ENCODE data around the gene SNX24.

SNX24 gene

DNA sequence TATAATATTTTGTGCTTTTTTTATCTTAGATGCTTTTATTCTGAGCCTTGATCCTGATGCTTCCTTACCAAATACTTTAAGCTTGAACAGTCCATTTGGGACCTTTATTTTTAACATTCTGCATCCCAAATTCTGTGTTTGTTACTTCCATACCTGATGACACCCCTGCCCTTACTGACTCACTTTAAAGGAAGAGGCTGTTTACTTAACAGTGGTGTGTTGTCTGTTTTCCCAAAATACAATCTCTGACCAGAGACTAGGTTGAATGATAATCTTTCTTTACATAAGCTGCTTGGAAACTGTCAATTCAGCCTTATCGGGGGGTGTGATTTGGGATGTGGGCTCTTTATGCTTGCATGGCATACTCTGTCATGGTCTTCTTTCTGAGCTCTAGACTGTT, 71.1 kb downstream of the SNX24 start:
- no peak for DNase-seq (ENCODE audit: extremely low read depth, low read depth)
- TF ChIP-seq, protein P1, sequence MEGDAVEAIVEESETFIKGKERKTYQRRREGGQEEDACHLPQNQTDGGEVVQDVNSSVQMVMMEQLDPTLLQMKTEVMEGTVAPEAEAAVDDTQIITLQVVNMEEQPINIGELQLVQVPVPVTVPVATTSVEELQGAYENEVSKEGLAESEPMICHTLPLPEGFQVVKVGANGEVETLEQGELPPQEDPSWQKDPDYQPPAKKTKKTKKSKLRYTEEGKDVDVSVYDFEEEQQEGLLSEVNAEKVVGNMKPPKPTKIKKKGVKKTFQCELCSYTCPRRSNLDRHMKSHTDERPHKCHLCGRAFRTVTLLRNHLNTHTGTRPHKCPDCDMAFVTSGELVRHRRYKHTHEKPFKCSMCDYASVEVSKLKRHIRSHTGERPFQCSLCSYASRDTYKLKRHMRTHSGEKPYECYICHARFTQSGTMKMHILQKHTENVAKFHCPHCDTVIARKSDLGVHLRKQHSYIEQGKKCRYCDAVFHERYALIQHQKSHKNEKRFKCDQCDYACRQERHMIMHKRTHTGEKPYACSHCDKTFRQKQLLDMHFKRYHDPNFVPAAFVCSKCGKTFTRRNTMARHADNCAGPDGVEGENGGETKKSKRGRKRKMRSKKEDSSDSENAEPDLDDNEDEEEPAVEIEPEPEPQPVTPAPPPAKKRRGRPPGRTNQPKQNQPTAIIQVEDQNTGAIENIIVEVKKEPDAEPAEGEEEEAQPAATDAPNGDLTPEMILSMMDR (IDR thresholded peaks at IDR 0.05; ENCODE audit: low read depth, low read length), result no peak

DNA sequence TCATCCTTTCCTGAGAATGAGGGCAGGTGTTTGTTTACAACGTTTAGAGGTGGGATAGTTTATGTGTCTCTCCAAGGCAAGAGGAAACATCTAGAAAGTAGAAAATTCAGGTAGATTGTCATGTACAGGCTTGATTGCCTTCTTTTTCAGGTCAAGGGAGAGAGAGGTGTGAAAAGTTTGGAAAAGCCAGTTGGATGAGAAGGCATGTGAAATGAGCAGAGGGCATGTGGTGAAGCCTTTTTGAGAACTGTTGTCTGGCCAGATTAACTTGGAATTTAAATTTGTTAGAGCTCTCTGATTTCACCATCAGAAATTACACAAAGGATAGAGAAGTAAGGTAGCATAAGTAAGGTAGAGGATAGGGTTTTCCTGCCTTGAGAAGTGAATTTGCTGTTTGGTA, 74.6 kb downstream of the SNX24 start:
- DNase-seq (ENCODE audit: extremely low read depth, low read depth), result no peak
- TF ChIP-seq, protein P1 (IDR thresholded peaks at IDR 0.05; ENCODE audit: low read depth, low read length), result no peak

DNA sequence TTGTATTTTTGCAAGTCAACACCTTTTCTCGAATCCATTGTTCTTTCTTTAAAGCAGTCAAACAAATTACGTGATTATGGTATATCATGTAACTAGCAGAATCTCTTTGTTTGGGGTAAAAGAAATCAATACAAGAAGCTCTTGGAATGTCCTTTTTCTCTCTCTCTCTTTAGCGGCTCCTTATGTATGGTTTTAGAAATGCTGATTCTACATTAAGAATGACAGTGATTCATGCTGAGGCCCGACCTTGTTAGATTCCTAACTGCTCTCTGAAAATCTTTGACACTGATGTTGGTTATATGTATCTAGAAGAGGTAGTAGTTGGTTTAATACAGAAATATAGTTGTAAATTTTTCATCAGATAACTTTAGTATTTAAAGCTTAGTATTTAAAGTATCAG, 76.4 kb downstream of the SNX24 start:
- DNase-seq (ENCODE audit: extremely low read depth, low read depth), result no peak
- TF ChIP-seq, protein P1 (IDR thresholded peaks at IDR 0.05; ENCODE audit: low read depth, low read length), result no peak

DNA sequence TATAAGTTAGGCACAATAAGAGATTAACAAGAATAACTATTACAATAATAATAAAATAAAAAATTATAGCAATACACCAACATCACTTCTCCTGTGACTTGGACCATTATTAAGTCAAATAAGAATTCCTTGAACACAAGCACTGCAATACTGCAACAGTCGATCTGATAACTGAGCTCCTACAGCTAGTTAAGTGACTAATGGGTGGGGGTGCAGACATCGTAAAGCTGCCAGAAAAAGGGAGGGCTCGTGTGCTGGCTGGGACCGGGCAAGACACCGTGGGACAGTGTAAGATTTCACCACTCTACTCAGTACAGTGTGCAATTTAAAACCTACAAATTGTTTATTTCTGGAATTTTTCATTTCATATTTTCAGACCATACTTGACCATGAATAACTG, 78.8 kb downstream of the SNX24 start:
- TF ChIP-seq, protein P1 (IDR thresholded peaks at IDR 0.05; ENCODE audit: low read depth, low read length), result no peak
- DNase-seq (ENCODE audit: extremely low read depth, low read depth), result no peak

DNA sequence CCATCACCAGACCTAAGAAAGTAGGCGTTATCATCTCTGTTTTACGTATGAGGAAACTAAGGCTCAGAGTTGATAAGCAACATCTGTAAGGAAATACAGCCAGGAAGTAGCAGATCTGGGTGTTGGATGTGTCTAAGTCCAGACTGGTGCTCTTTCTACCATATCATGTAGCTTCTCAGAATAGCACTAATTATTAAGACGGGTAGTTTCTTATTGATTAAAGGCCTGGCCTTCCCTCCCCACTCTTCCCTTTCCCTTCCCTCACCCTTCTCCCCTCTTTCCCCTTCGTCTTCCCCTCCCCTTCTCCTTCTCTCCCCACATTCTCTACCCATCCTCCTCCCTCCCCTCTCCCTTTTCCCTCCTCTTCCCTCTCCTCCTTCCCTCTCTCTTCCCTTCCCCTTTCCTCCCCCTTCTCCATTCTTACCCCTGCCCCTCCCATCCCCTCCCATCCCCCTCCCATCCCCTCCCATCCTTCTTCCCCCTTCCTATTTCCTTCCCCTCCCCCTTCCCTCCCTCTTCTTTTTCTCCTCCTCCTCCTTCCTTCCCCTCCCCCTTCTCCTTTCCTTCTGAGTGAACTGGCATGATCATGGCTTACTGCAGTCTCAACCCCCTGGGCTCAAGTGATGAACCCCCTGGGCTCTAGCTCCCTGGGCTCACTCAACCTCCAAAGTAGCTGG, 79.4 kb downstream of the SNX24 start:
- TF ChIP-seq, protein P1 (IDR thresholded peaks at IDR 0.05; ENCODE audit: low read depth, low read length), result no peak
- DNase-seq (ENCODE audit: extremely low read depth, low read depth), result no peak

DNA sequence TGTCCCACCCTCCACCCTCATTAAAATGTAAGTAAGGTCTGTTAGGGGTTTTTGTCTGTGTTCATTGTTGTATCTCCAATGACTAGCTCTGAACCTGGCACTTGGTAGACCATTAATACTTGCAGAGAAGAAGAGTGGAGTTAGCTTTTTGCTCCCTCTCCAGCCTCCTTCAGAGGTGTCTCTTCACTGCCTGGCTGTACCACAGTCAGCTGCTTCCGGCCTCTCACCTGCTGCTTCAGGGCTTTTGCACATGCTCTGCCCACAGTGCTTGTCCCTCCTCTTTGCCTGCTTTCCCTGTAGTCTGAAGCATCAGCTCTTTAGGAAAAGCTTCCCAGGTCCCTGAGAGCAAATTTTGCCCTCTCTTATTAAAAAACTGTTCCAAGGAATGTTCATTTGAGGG, 83.6 kb downstream of the SNX24 start:
- DNase-seq (ENCODE audit: extremely low read depth, low read depth), result no peak
- TF ChIP-seq, protein P1 (IDR thresholded peaks at IDR 0.05; ENCODE audit: low read depth, low read length), result no peak

DNA sequence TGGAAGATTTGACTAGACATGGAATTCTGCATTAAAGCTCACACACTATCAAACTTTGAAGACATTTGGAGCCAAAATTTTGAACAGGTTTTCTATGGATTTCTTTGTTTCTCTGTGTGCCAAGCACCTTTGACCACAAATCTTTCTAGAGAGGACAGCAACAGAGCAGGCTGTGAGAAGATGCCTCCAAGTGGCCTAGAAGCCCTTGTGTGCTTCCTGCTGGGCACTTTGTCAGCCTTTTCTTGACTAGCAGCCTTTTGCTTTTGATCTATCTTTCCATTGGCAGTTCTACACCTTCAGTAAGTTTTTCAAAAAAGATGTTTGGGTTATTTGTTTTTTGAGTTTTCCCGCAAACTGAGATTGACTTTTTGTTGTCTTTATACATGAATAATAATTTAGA, 84.6 kb downstream of the SNX24 start:
- TF ChIP-seq, protein P1 (IDR thresholded peaks at IDR 0.05; ENCODE audit: low read depth, low read length), result no peak
- DNase-seq (ENCODE audit: extremely low read depth, low read depth), result no peak
